Measurements from ENCODE around the gene TTC22. TPM values are rescaled to one million over a fixed set of nuclear protein-coding genes. Genes with fewer than 3 reads are reported as not detected.

TTC22 gene
- polyA plus RNA-seq, 1 experiment = not detected

GRCh38 chr1:54843449-54843848 lies 42.3 kb upstream of the TTC22 start:
- CTCF ChIA-PET = no interaction called here
- POLR2A ChIA-PET = no interaction called here

GRCh38 chr1:54842963-54843362 lies 41.8 kb upstream of the TTC22 start:
- POLR2A ChIA-PET = interaction anchor here (0.6 kb wide), 1 partner anchor 1774 kb away, joined by 3 read pairs; no protein-coding TSS in a partner anchor
- DNase-seq (ENCODE audit: low read depth) = no peak
- Histone ChIP-seq H3K36me3 (ENCODE audit: control insufficient read depth, insufficient read depth, low read length) (no peaks in the 10 kb centered on the region), H3K4me3 (ENCODE audit: low read depth, low read length) (no peak overlapping the region), H3K27me3 (ENCODE audit: control insufficient read depth, insufficient read depth, low read length) (no peaks in the 10 kb centered on the region)
- CTCF ChIA-PET = no interaction called here
- no peak for TF ChIP-seq CTCF (IDR thresholded peaks at IDR 0.05; ENCODE audit: insufficient read depth, low read depth, low read length)

More at GRCh38 chr1:54843449-54843848, 42.3 kb upstream of the TTC22 start:
- H3K4me3 ChIP-seq (ENCODE audit: low read depth, low read length) = no peak overlapping the region
- no peak for DNase-seq (ENCODE audit: low read depth)
- TF ChIP-seq CTCF (IDR thresholded peaks at IDR 0.05; ENCODE audit: insufficient read depth, low read depth, low read length) = no peak
- H3K27me3 ChIP-seq (ENCODE audit: control insufficient read depth, insufficient read depth, low read length) = no peaks in the 10 kb centered on the region
- H3K36me3 ChIP-seq (ENCODE audit: control insufficient read depth, insufficient read depth, low read length) = peaks cover 3% of the 10 kb centered on the region

GRCh38 chr1:54842206-54842915 lies 41.2 kb upstream of the TTC22 start:
- no peak for DNase-seq (ENCODE audit: low read depth)
- ChIA-PET CTCF (interaction anchor here (0.6 kb wide), 1 partner anchor 1345 kb away, joined by 3 read pairs; no protein-coding TSS in a partner anchor), POLR2A (interaction anchor here (0.6 kb wide), 1 partner anchor 1773 kb away, joined by 3 read pairs; no protein-coding TSS in a partner anchor)
- Histone ChIP-seq H3K4me3 (ENCODE audit: low read depth, low read length) (no peak overlapping the region), H3K36me3 (ENCODE audit: control insufficient read depth, insufficient read depth, low read length) (no peaks in the 10 kb centered on the region), H3K27me3 (ENCODE audit: control insufficient read depth, insufficient read depth, low read length) (no peaks in the 10 kb centered on the region)
- TF ChIP-seq CTCF (IDR thresholded peaks at IDR 0.05; ENCODE audit: insufficient read depth, low read depth, low read length) = no peak

- ChIA-PET POLR2A (no interaction called here), CTCF (no interaction called here)
- Histone ChIP-seq H3K27me3 (ENCODE audit: control insufficient read depth, insufficient read depth, low read length) (peaks cover 11% of the 10 kb centered on the region), H3K36me3 (ENCODE audit: control insufficient read depth, insufficient read depth, low read length) (no peaks in the 10 kb centered on the region), H3K4me3 (ENCODE audit: low read depth, low read length) (no peak overlapping the region)
- no peak for TF ChIP-seq CTCF (IDR thresholded peaks at IDR 0.05; ENCODE audit: insufficient read depth, low read depth, low read length)
- DNase-seq (ENCODE audit: low read depth) = no peak
These were observed 38.7 kb upstream of the TTC22 start for GRCh38 chr1:54839824-54840223.

- Histone ChIP-seq H3K27me3 (ENCODE audit: control insufficient read depth, insufficient read depth, low read length) (peaks cover 11% of the 10 kb centered on the region), H3K4me3 (ENCODE audit: low read depth, low read length) (no peak overlapping the region), H3K36me3 (ENCODE audit: control insufficient read depth, insufficient read depth, low read length) (no peaks in the 10 kb centered on the region)
- CTCF ChIA-PET = interaction anchor here (0.9 to 1.1 kb wide), 2 partner anchors 9 to 12 kb away, joined by 3 read pairs; no protein-coding TSS in a partner anchor
- TF ChIP-seq CTCF (IDR thresholded peaks at IDR 0.05; ENCODE audit: insufficient read depth, low read depth, low read length) = no peak
- no peak for DNase-seq (ENCODE audit: low read depth)
- POLR2A ChIA-PET = no interaction called here
These were observed 37.5 kb upstream of the TTC22 start for GRCh38 chr1:54838565-54839180.

Measured in BJ (cell line).